Spleen (tissue), 7 donors: Measurements from ENCODE around the gene CIRBP.

Source experiments
- CTCF ChIP-seq, 11 experiments: fragments of 200-600 bp in 7 of 11; fragments of 450-650 bp in 4 of 11; sonication (generic) in 4 of 11; IDR thresholded peaks in 8 of 11; conservative IDR thresholded peaks in 3 of 11; 1 replicate in 7 of 11; 2 replicates in 4 of 11; pipeline versions ENCODE4 v1.4.0 to v1.8.0; 2016 to 2021; ENCODE audit warnings: antibody characterized with exemption in 11 of 11, inconsistent platforms in 4 of 11, mild to moderate bottlenecking in 1 of 11
- POLR2A ChIP-seq, 3 donors: fragments of 450-650 bp; IDR thresholded peaks; one replicate each; pipeline ENCODE4 v1.5.1; 2017; ENCODE audit warnings: antibody characterized with exemption in 3 of 3, mild to moderate bottlenecking in 1 of 3
- donor health status: DM: no; HTN: no; CAD: no; lungs with moderate emphysema.
- donor health status: DM: no; HTN: no; CAD: no.
- donor health status: DM: no; HTN: no; CAD: no.

- TF ChIP-seq CTCF (IDR thresholded peaks at IDR 0.05 in 8 of 11, conservative IDR thresholded peaks at IDR 0.05 in 3 of 11) (no peak), POLR2A (IDR thresholded peaks at IDR 0.05) (no peak)
These were observed 13.6 kb downstream of the CIRBP start for GRCh38 chr19:1282588-1283206.
